ENCODE results near the gene DCC.

Gene DCC

GRCh38 chr18:52367953-52368742 lies 28.2 kb downstream of the DCC start:
- no peak overlapping the region for H3K27ac ChIP-seq
- H3K4me3 ChIP-seq, result no peak overlapping the region
- DNase-seq (ENCODE audit: low spot score), result no peak
- TF ChIP-seq CTCF (IDR thresholded peaks at IDR 0.05), result no peak

- Histone ChIP-seq H3K4me3 (no peak overlapping the region), H3K27ac (no peak overlapping the region)
- no peak for DNase-seq (ENCODE audit: low spot score)
- TF ChIP-seq CTCF (IDR thresholded peaks at IDR 0.05), result no peak
Observed at GRCh38 chr18:52370841-52371240, 30.8 kb downstream of the DCC start.

GRCh38 chr18:52376104-52376503 lies 36.1 kb downstream of the DCC start:
- no peak for TF ChIP-seq CTCF (IDR thresholded peaks at IDR 0.05)
- no peak overlapping the region for H3K27ac ChIP-seq
- no peak overlapping the region for H3K4me3 ChIP-seq
- no peak for DNase-seq (ENCODE audit: low spot score)

GRCh38 chr18:52377094-52377493 lies 37.1 kb downstream of the DCC start:
- TF ChIP-seq CTCF (IDR thresholded peaks at IDR 0.05), result no peak
- no peak overlapping the region for H3K4me3 ChIP-seq
- no peak overlapping the region for H3K27ac ChIP-seq
- no peak for DNase-seq (ENCODE audit: low spot score)

GRCh38 chr18:52386306-52386705 lies 46.3 kb downstream of the DCC start:
- Histone ChIP-seq H3K27ac (no peak overlapping the region), H3K4me3 (no peak overlapping the region)
- DNase-seq (ENCODE audit: low spot score), result no peak
- TF ChIP-seq CTCF (IDR thresholded peaks at IDR 0.05), result no peak

GRCh38 chr18:52387175-52387574 lies 47.2 kb downstream of the DCC start:
- no peak for DNase-seq (ENCODE audit: low spot score)
- H3K4me3 ChIP-seq, result no peak overlapping the region
- H3K27ac ChIP-seq, result no peak overlapping the region
- TF ChIP-seq CTCF (IDR thresholded peaks at IDR 0.05), result no peak

- TF ChIP-seq CTCF (IDR thresholded peaks at IDR 0.05), result no peak
- Histone ChIP-seq H3K27ac (no peak overlapping the region), H3K4me3 (no peak overlapping the region)
- no peak for DNase-seq (ENCODE audit: low spot score)
Observed at GRCh38 chr18:52391810-52392559, 52.0 kb downstream of the DCC start.
